ENCODE results near the gene KIF24.

DNA sequence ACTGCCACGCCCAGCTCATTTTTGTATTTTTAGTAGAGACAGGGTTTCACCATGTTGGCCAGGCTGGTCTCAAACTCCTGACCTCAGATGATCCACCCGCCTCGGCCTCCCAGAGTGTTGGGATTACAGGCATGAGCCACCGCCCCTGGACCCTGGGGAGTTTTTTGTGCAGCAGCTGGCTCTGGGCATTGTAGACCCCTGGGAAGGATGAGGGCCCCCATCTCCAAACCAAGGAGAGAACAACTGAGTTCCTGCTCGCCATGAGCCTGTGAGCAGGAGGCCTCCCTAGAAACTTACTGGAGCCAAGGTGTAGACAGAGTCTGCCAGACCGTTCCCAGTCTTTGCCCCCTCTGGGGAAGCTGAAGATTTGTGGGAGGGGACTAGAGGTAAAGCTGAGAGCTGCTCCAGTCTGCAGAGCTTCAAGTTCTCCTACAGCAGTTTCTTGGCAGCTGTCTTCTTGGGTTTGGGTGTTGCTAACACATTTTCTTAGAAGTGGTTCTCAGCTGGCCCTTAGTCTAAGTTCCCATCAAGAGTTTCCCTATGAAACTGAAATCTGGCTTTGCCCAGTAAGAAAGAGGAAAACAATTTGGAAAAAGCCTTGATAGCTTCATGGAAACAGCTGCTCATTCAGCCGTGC, 12.7 kb upstream of the KIF24 start:
- TF ChIP-seq, protein P1, sequence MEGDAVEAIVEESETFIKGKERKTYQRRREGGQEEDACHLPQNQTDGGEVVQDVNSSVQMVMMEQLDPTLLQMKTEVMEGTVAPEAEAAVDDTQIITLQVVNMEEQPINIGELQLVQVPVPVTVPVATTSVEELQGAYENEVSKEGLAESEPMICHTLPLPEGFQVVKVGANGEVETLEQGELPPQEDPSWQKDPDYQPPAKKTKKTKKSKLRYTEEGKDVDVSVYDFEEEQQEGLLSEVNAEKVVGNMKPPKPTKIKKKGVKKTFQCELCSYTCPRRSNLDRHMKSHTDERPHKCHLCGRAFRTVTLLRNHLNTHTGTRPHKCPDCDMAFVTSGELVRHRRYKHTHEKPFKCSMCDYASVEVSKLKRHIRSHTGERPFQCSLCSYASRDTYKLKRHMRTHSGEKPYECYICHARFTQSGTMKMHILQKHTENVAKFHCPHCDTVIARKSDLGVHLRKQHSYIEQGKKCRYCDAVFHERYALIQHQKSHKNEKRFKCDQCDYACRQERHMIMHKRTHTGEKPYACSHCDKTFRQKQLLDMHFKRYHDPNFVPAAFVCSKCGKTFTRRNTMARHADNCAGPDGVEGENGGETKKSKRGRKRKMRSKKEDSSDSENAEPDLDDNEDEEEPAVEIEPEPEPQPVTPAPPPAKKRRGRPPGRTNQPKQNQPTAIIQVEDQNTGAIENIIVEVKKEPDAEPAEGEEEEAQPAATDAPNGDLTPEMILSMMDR (conservative IDR thresholded peaks at IDR 0.05 in 1 of 2, IDR thresholded peaks at IDR 0.05 in 1 of 2; ENCODE audit: low read depth in 1 of 2, low read length in 2 of 2) = no peak
- TF ChIP-seq EZH2 (IDR thresholded peaks at IDR 0.05; ENCODE audit: low read length, missing control alignments) = no peak
